ENCODE data around the gene TMOD1. TPM values are rescaled to one million over a fixed set of nuclear protein-coding genes. Genes with fewer than 3 reads are reported as not detected.

Gene TMOD1
- total RNA-seq, 3 donors from 2014 or later (not counting 1 experiment from before 2014, with no cell fraction given): 1.9 to 3.2 (median 2.0) TPM

DNA sequence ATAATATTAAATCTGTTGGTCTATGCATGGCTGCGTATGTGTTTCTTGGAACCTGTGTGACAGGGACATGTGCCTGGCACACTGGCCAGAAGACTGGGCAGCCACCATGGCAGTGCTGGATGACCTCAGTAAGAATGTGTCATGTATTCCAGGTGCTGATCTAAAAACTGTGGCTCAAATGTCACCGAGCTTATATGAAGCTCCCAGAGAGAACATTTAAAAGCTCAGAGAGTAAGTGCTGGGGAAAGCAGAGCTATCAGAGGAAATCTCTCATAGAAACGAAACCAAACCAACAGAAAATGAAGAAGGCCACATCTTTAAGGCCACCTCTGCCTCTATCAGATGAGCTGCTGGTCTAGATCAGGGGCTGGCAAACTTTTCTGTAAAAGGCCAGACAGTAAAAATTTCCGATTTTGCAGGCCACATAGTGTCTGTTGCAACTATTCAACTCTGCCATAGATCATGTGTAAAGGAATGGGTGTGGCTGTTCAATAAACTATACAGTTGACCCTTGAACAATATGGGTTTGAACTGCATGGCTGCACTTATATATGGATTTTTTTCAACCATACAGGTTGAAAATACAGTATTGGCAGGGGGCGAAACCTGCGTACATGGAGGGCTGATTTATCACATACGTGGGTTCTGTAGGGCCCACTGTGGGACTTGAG lies 99.9 kb downstream of the TMOD1 start:
- no peaks in the 10 kb centered on the region for H3K27me3 Mint-ChIP-seq (ENCODE audit: low read depth in 2 of 2)
- H3K36me3 ChIP-seq (ENCODE audit: control insufficient read depth, insufficient read depth, low read length): peaks cover 54% of the 10 kb centered on the region
- no peak overlapping the region for H3K4me3 ChIP-seq (ENCODE audit: low read length)
- 95% methylated on average over 7 of the region's 7 CpGs for WGBS (ENCODE audit: insufficient coverage)
- H3K36me3 Mint-ChIP-seq: no peaks in the 10 kb centered on the region
- peaks cover 7 to 9% of the 10 kb centered on the region in 2 donors for H3K4me1 Mint-ChIP-seq
- H3K9me3 ChIP-seq (ENCODE audit: control insufficient read depth, insufficient read depth, low read length): no peaks in the 10 kb centered on the region
- TF ChIP-seq, protein P1, sequence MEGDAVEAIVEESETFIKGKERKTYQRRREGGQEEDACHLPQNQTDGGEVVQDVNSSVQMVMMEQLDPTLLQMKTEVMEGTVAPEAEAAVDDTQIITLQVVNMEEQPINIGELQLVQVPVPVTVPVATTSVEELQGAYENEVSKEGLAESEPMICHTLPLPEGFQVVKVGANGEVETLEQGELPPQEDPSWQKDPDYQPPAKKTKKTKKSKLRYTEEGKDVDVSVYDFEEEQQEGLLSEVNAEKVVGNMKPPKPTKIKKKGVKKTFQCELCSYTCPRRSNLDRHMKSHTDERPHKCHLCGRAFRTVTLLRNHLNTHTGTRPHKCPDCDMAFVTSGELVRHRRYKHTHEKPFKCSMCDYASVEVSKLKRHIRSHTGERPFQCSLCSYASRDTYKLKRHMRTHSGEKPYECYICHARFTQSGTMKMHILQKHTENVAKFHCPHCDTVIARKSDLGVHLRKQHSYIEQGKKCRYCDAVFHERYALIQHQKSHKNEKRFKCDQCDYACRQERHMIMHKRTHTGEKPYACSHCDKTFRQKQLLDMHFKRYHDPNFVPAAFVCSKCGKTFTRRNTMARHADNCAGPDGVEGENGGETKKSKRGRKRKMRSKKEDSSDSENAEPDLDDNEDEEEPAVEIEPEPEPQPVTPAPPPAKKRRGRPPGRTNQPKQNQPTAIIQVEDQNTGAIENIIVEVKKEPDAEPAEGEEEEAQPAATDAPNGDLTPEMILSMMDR (IDR thresholded peaks at IDR 0.05): no peak
- H3K9me3 Mint-ChIP-seq: no peaks in the 10 kb centered on the region
- H3K4me1 ChIP-seq (ENCODE audit: control insufficient read depth, insufficient read depth, low read length): peaks cover 6% of the 10 kb centered on the region
- no peaks in the 10 kb centered on the region for H3K27me3 ChIP-seq (ENCODE audit: control insufficient read depth, insufficient read depth, low read length)
- ATAC-seq (no peak), DNase-seq (no peak)
- no peak overlapping the region for H3K27ac Mint-ChIP-seq
- H3K27ac ChIP-seq (ENCODE audit: low read length): no peak overlapping the region
- intact Hi-C loops (cut with micrococcal nuclease): no loop called here
- no peak overlapping the region for H3K4me3 Mint-ChIP-seq

DNA sequence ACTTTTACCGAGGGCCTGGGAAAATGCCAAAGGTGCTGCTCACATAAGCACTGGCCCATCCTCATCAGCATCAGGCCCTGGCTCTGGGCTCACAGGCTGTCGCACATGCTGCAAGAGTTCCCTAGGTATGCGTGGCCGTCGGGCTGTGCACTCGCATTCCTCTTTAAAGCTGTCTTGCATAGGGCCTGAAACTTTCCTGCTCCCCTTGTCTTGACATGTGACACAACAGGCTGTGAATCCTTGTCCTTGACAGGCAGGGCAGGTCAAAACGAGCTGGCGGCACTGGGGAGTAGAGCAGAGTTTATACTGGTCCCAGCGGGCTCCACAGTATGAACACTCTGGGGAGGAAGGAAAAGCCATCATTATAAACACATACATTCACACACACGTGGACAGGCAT lies 101.0 kb downstream of the TMOD1 start:
- peaks cover 55% of the 10 kb centered on the region for H3K36me3 ChIP-seq (ENCODE audit: control insufficient read depth, insufficient read depth, low read length)
- H3K36me3 Mint-ChIP-seq: no peaks in the 10 kb centered on the region
- peaks cover 6% of the 10 kb centered on the region for H3K4me1 ChIP-seq (ENCODE audit: control insufficient read depth, insufficient read depth, low read length)
- WGBS (ENCODE audit: insufficient coverage): 96% methylated on average over 10 of the region's 10 CpGs
- no peak overlapping the region for H3K4me3 ChIP-seq (ENCODE audit: low read length)
- no peak overlapping the region for H3K27ac Mint-ChIP-seq
- intact Hi-C loops (cut with micrococcal nuclease): no loop called here
- no peaks in the 10 kb centered on the region for H3K9me3 Mint-ChIP-seq
- H3K27ac ChIP-seq (ENCODE audit: low read length): no peak overlapping the region
- H3K4me1 Mint-ChIP-seq: peaks cover 7 to 9% of the 10 kb centered on the region in 2 donors
- no peaks in the 10 kb centered on the region for H3K27me3 Mint-ChIP-seq (ENCODE audit: low read depth in 2 of 2)
- no peaks in the 10 kb centered on the region for H3K9me3 ChIP-seq (ENCODE audit: control insufficient read depth, insufficient read depth, low read length)
- no peaks in the 10 kb centered on the region for H3K27me3 ChIP-seq (ENCODE audit: control insufficient read depth, insufficient read depth, low read length)
- ATAC-seq: no peak
- TF ChIP-seq, protein P1 (IDR thresholded peaks at IDR 0.05): no peak
- no peak overlapping the region for H3K4me3 Mint-ChIP-seq
- DNase-seq: no peak

DNA sequence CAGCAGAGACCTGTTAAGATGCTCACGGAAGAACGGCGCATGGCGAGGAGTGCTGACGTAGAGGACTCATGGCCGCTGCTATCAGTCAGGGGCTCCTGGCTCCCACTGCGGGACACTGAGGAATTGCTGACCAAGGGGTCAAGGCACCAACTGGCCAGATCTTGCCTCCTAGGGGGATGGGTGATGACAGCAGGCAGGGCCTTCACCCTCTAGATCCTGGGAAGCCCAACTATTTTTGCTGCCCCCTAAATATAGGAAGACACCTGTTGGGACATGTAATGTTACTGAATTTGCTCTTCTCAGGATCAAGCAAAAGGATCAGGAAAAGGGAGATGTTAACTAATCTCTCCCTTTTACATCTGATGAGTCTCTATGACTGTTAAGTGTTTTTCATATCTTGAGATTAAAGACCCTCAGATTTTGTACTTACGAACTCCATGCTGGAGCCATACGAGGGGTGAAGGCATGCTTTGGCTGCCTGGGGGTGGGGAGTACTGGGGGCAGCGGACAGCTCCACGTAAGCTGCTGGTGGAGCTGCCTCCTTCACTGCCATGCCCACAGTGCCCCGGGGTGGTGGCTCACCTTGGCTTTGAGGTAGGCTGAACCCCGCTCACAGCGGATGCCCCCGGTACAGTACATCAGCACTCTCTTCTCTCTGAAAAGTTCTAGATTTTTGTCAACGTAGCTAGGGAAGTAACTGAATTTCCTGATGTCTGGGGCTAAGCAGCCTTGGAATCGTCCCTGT lies 103.6 kb downstream of the TMOD1 start:
- TF ChIP-seq, protein P1 (IDR thresholded peaks at IDR 0.05): no peak
- Mint-ChIP-seq H3K27me3 (ENCODE audit: low read depth in 2 of 2) (no peaks in the 10 kb centered on the region), H3K9me3 (no peaks in the 10 kb centered on the region), H3K4me1 (no peaks in the 10 kb centered on the region), H3K4me3 (no peak overlapping the region), H3K36me3 (no peaks in the 10 kb centered on the region), H3K27ac (no peak overlapping the region)
- DNase-seq: no peak
- Histone ChIP-seq H3K4me1 (ENCODE audit: control insufficient read depth, insufficient read depth, low read length) (no peaks in the 10 kb centered on the region), H3K27me3 (ENCODE audit: control insufficient read depth, insufficient read depth, low read length) (no peaks in the 10 kb centered on the region), H3K27ac (ENCODE audit: low read length) (no peak overlapping the region), H3K9me3 (ENCODE audit: control insufficient read depth, insufficient read depth, low read length) (no peaks in the 10 kb centered on the region), H3K4me3 (ENCODE audit: low read length) (no peak overlapping the region), H3K36me3 (ENCODE audit: control insufficient read depth, insufficient read depth, low read length) (peaks cover 57% of the 10 kb centered on the region)
- ATAC-seq: no peak
- intact Hi-C loops (cut with micrococcal nuclease): no loop called here
- WGBS (ENCODE audit: insufficient coverage): 94% methylated on average over 17 of the region's 17 CpGs

Data from natural killer cell (primary cell).